B cell (primary cell): ENCODE data around the gene FSTL3.

ENCODE experiments used
- CTCF ChIP-seq: fragments of 200-600 bp; IDR thresholded peaks from one replicate; pipeline ENCODE4 v1.8.0; 2022; ENCODE audit warnings: antibody characterized with exemption, mild to moderate bottlenecking
- EZH2 ChIP-seq: IDR thresholded peaks from 2 replicates; pipeline ENCODE4 v1.6.1; 2012; ENCODE audit warnings: borderline replicate concordance, low read depth, mild to moderate bottlenecking, moderate library complexity, low read length; ENCODE audit not compliant: insufficient read depth, poor library complexity, severe bottlenecking

- TF ChIP-seq CTCF (no peak), EZH2 (no peak)
Measured at GRCh38 chr19:677201-677600, 1.0 kb downstream of the FSTL3 start.
